ENCODE measurements around the gene MBL2.
A peak's percentile ranks its signal among the peaks of the same experiment; 100 is the strongest.

DNA sequence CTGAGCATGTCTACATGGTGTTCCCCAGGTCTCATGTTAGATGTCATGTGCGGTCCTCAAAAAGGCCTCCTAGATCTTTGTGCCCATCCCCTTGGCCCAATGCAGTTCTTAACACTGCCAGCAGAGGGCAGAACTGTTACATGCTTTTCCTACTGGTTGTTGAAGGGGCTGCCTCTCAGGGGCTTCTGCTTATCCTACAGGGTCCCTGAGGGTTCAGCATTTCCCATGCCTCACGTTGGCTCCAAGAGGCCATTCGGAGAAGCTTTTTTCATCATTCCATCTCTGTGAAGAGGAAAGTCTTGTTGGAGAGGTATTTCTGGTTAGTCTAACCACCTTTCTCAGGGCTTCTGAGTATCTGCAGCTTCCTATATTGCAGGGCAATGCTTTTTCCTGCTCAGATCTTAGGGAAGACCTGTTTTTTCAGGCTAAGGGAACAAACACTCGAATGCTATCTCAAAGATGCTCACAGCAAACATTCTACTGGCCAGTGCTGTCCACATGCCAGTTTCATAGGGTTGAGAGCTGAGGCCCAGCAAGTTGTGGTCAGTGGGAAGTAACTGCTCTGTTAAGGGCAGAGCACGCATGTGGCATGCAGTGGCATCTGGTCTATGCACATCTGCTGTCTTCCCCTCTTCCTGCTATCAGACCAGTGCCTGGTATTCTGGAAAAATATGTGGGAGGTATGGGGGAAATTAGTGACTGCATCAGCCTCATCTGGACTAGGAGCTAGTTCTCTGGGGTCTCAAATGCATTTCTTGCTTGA lies 31.5 kb downstream of the MBL2 start:
- TF ChIP-seq, protein P1, sequence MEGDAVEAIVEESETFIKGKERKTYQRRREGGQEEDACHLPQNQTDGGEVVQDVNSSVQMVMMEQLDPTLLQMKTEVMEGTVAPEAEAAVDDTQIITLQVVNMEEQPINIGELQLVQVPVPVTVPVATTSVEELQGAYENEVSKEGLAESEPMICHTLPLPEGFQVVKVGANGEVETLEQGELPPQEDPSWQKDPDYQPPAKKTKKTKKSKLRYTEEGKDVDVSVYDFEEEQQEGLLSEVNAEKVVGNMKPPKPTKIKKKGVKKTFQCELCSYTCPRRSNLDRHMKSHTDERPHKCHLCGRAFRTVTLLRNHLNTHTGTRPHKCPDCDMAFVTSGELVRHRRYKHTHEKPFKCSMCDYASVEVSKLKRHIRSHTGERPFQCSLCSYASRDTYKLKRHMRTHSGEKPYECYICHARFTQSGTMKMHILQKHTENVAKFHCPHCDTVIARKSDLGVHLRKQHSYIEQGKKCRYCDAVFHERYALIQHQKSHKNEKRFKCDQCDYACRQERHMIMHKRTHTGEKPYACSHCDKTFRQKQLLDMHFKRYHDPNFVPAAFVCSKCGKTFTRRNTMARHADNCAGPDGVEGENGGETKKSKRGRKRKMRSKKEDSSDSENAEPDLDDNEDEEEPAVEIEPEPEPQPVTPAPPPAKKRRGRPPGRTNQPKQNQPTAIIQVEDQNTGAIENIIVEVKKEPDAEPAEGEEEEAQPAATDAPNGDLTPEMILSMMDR (IDR thresholded peaks at IDR 0.05): peak; percentile 97
- TF ChIP-seq POLR2AphosphoS5 (IDR thresholded peaks at IDR 0.05; ENCODE audit: low read depth, low read length) (no peak), SIN3A (IDR thresholded peaks at IDR 0.05; ENCODE audit: borderline replicate concordance, insufficient read depth, low read depth, low read length) (no peak)
- TF ChIP-seq, protein P2, sequence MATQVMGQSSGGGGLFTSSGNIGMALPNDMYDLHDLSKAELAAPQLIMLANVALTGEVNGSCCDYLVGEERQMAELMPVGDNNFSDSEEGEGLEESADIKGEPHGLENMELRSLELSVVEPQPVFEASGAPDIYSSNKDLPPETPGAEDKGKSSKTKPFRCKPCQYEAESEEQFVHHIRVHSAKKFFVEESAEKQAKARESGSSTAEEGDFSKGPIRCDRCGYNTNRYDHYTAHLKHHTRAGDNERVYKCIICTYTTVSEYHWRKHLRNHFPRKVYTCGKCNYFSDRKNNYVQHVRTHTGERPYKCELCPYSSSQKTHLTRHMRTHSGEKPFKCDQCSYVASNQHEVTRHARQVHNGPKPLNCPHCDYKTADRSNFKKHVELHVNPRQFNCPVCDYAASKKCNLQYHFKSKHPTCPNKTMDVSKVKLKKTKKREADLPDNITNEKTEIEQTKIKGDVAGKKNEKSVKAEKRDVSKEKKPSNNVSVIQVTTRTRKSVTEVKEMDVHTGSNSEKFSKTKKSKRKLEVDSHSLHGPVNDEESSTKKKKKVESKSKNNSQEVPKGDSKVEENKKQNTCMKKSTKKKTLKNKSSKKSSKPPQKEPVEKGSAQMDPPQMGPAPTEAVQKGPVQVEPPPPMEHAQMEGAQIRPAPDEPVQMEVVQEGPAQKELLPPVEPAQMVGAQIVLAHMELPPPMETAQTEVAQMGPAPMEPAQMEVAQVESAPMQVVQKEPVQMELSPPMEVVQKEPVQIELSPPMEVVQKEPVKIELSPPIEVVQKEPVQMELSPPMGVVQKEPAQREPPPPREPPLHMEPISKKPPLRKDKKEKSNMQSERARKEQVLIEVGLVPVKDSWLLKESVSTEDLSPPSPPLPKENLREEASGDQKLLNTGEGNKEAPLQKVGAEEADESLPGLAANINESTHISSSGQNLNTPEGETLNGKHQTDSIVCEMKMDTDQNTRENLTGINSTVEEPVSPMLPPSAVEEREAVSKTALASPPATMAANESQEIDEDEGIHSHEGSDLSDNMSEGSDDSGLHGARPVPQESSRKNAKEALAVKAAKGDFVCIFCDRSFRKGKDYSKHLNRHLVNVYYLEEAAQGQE (IDR thresholded peaks at IDR 0.05; ENCODE audit: insufficient read depth in 1 of 2, low read depth in 2 of 2, low read length in 1 of 2): no peak
